ENCODE results near the gene TLX1.

Gene TLX1

DNA sequence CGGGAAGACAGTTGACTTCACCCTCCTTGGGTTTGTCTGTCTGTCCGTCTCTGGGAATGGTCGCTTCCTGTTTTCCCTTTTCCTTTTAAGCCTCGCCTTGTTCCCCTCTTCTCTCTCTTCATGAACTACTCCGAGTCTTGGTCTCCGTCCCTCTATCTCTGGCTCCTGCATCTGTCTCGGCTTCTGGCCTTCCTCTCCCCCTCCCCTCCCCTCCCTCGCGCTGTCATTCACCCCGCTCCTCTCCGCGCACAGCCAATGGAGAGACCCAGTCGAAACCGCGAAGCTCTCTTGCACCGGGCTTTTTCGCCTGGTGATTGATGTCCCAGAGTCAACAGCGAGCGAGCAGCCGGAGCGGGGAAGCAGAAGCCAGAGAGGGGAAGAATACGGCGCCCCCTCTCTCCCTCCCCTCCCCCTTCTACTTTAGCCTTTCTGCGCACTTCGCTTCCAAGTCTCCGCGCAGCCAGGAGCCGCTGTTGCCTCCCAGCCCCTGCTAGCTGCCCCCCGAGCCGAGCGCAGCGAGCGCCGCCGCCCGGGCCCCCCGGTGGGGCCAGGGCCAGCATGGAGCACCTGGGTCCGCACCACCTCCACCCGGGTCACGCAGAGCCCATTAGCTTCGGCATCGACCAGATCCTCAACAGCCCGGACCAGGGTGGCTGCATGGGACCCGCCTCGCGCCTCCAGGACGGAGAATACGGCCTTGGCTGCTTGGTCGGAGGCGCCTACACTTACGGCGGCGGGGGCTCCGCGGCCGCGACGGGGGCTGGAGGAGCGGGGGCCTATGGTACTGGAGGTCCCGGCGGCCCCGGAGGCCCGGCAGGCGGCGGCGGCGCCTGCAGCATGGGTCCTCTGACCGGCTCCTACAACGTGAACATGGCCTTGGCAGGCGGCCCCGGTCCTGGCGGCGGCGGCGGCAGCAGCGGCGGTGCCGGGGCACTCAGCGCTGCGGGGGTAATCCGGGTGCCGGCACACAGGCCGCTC is at the start of gene TLX1:
Gene TLX1, plus strand, starts transcription at position 317 of the 978 bp plus-strand sequence. Its CDS starts 242 bp downstream, at position 559.
- peak; percentile 41 to 59 for DNase-seq

GRCh38 chr10:101085846-101086245 is 45.3 kb upstream of the TLX1 start:
- DNase-seq, result no peak

DNA sequence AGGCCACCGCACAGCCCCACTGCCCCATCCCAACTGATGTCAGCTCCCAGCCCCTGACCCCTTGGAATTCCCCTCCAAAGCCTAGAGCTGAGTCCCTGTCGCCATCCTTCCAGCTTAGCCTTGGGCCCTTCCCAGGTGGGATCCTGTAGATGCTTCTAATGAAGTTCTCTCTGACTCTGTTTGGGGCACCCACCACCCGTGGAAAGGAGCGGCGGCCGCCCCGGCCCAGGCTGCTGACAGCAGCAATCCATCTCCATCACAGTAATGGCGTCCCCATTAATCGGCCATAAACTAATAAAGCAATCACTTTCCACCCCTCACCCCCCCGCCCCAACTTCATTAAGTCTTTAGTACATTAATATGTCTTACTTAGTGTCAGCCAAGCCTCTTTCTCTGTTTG is 43.7 kb upstream of the TLX1 start:
- DNase-seq, result no peak

DNA sequence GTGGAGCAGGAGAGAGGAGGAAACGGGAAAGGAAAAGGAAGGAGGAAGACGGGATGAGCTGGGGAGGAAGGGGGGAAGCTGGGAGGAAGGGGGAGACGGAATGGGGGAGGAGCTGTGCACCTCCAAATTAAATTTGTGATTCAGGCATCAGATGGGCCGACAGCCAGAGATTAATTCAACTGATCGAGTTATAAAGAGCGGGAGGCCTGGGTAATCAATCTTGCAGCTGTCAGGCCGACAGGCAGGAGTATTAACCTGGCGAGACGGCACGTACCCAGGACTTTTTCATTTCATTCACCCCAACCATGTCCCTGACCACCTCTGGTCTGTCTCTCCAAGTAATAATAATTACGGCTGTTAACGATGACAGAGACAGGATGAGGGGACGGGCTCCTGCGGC is 43.1 kb upstream of the TLX1 start:
- DNase-seq, result no peak

DNA sequence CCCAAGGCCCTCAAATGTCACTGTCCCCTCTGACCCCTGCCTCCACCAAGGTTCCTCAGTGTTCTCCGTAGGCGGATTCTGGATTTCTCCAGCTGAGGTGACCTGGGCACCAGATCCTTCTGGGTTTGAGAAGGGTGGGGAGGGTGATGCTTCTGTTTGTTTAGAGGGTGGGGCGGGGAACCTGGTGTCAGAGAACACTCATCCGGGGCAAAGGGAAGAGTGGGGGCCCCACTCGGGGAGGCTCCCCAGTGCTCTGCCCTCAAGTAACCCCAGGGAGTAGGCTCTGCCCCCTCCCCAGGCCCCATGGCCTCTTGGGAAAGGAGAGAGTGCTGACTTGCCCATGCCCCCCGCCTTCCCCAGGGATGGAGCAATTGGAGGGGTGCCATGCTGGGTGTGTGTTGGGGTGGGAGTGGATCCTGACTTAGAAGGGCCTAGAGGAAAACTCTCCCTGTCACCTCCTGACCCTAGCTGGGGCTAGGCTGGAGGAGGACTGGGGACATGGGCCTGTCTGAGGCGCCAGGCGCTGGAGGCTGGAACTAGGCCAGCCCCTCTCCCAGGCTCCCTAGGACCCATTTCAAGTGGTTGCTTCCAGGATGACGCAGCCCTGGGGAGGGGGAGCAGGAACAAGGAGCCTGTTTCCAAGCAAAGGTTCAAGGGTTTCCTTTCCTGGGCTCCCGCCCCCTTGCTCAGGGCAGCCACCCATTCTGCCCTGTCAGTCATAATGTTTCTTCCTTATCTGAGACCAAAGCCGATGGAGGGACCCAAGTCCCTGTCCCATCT is 41.4 kb upstream of the TLX1 start:
- no peak for DNase-seq

DNA sequence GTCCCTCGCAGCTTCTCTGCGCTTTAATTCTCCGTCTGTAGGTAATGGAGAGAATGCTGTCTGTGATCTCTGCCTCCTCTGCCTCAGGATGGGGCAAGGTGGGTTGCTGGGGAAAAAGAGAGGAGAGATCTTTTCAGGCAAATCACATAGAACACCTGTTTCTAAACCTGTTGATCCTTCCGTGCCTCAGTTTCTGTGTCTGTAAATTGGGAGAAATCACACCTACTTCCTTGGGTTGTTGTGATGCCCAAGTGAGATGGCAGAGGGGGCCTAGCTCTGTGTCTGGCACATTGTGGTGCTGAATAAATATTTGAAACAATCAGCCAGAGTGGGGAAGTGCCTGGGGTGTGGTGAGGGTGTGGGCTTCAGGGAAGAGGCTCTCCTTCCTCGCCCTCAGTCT is 40.5 kb upstream of the TLX1 start:
- no peak for DNase-seq

DNA sequence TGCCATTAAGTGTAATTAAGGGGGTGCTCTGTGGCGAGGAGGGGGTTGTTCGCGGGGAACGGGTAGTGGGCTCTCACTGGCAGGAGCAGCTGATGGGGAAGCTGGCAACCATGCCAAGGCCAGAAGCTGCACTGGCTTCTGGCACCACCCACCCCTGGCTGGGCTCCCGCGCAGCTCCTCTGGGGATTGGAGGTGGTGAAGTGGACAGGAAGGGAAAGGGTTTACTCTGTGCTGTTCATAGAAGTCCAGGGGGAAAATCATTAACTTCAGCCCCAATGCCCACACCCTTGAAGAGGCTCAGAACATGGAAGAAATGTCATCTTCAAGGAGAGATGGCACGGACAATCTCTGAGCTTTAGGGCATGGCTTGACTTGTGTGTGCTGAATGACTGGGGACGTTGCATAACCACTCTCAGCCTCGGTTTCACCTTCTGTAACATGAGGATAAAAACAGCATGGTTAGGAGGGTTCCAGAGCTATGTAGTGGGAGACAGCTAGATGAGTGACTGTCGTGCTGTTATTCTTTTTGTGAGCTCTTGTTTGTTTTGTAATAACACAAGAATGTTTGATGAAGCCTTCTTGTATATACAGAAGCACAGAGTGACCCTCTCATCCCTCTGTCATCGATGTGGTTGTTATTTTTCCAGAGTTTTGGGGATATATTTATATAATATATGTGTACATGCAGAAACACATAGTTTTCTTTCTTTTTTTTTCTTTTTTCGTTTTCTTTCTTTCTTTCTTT is 39.4 kb upstream of the TLX1 start:
- DNase-seq, result peak in 1 of 2 experiments; percentile 15

GRCh38 chr10:101092881-101093354 is 38.2 kb upstream of the TLX1 start:
- no peak for DNase-seq

- DNase-seq, result peak in 1 of 2 experiments; percentile 2
Observed at GRCh38 chr10:101094121-101094879, 36.8 kb upstream of the TLX1 start.

GRCh38 chr10:101095004-101095403 is 36.1 kb upstream of the TLX1 start:
- no peak for DNase-seq

DNA sequence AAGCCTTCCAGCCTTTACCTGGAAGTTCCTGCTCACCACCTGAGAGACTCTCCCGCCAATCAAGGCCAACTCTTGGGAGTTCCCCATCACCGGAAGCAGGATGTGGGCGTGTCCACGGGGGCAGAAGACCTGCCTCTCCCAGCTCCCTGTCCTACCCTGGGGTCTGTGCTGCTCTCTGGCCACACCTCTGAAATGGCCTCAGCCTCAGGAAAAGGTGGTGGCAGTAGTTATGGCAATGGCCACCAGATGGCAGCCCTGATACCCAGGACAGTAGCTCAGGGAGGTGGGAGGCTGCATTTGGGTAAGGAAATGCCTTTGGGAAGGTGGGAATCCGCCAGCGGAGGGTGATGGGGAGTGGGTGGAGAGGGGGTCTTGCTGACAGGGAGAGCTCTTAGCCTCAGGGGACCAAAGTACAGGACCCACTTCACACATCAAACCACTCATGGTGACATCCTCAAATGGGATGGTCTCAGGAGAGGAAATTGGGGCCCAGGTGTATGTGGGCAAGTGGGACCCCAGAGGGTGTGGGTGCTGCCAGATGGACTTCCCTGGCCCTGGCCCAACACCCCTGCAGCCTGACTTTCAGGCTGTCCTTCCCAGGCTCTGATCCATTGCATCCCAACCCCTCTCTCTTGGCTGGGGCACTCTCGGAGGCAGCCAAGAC is 35.4 kb upstream of the TLX1 start:
- peak; percentile 65 to 75 for DNase-seq

DNA sequence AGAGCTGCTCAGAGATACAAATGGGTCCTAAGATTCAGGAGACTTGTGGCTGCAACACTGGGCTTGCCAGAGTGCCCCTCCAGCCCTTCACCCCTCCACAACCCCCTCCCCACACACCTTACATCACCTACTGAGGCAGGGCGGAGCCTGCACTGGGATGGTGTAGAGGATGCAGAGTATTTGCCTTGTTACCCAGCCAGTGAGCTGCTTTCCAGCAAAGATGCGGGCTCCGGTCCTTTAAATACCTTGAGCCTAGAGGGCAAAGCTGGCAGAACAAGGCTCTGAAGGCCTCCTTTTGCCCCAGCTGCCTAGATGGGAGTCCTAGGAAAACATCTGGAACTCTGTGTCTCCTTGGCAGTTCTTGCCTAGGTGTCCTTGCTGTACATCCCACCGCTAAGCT is 34.7 kb upstream of the TLX1 start:
- DNase-seq, result no peak

DNA sequence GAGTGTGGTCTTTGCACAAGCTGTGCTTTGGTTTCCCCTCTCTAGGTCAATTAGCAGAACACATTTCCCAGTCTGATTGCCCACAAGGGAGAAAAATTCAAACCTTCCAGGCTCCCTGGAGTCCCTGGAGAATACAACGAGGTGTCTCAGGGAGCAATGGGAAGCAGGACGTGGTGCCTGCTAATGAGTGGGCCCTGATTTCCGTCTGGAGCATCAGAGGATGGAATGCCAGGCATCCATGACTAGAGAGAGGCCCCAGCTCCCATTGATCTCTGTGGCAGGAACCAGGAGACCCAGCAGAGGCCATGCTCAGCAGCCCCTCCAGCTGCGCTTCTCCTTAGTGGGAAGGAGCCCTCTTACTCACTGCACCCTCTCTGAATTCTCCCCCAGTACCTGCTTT is 33.2 kb upstream of the TLX1 start:
- DNase-seq, result no peak

DNA sequence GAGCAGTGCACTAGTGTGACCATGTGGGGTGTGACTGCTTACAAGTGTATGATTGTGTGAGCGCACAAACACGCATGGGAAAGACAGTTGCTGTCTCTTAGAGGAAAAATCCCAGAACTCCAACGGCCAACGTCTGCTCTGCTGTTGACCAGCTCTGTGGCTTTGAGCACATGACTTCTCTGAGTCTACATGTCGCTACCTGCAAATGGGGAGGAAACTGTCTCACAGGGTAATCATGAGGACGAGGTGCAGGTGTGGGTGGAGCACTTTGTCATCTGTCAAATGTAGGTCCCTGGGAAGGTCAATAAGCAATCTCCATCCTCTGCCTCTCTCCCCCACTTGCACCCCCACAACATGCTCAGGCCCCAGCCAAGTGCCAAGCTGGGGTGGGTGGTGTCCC is 31.2 kb upstream of the TLX1 start:
- DNase-seq, result no peak

DNA sequence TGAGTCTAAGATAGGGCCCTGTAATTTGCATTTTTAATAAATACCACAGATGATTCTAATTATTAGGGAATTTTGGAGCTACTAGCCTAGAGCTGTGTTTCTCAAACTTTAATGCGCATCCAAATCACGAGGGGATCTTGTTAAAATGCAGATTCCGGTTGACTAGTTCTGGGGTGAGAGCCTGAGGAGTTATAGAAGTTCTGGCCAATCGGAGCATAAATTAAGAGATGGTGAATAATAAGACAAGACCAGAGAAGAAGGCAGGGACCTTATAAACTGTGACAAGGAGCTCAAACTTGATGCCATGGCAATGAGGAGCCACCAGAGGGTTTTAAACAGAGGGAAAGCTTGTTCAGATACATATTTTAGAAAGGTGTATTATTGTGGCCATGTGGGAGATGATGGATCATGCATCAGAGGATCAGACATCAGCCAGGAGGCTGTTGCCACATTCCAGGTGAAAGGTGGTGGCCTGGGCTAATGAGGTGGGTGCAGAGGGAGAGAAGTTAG is 29.7 kb upstream of the TLX1 start:
- DNase-seq, result no peak

- no peak for DNase-seq
Observed at GRCh38 chr10:101103430-101103829, 27.7 kb upstream of the TLX1 start.

DNA sequence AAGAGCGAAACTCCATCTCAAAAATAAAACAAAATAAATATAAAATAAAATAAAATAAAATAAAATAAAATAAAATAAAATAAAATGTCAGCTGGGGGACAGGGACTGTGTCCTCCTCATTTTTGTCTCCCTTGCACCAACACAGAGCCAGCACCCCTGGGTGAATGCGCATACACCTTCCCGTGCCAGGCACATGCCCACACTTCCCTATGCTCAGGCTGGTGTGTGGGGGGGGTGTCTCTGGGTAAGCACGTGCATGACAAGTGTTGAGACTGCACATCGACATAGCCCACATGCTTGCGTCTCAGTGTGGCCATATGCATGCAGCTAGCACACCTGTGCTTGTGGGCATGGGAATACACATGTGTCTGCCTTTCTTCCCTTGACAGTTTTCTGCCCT is 24.7 kb upstream of the TLX1 start:
- no peak for DNase-seq

DNA sequence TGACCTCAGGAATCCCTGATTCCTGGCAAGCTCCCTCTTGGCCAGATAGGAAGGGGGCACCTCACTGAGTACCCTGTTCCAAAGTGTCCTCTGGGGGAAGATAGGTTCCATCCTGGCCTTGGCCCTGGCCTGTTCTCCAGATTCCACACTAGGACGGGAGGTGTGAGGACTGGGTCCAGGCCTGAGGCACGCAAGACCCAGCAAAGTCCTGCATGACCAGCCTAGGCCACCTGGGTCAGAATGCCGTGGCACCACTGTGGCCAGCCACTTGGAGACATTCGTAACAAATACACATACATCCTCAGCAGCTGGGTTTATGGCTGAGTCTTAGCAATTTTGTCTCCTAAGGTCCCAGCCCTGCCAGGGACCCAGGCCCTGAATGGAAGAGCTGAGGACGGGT is 23.3 kb upstream of the TLX1 start:
- DNase-seq, result no peak

GRCh38 chr10:101110856-101111523 is 20.1 kb upstream of the TLX1 start:
- DNase-seq, result no peak

- no peak for DNase-seq
Observed at GRCh38 chr10:101111547-101111946, 19.6 kb upstream of the TLX1 start.
